ENCODE measurements around the gene SRSF11. TPM values are rescaled to one million over a fixed set of nuclear protein-coding genes. Genes with fewer than 3 reads are reported as not detected.

SRSF11 gene
- total and polyA plus RNA-seq, 2 of the 4 experiments (the other 2 are of a cell fraction): 94.5 to 149 TPM

GRCh38 chr1:70208292-70208691, 12.9 kb upstream of the SRSF11 start:
- H2BK120ac ChIP-seq (ENCODE audit: low read depth, low read length): no peak overlapping the region
- H3K4me2 ChIP-seq (ENCODE audit: low read depth, low read length): no peak overlapping the region
- no peak overlapping the region for H3K14ac ChIP-seq (replicated peaks; ENCODE audit: low read depth, low read length)
- BruUV-seq (replicated peaks): no TSS peak
- H4K8ac ChIP-seq (ENCODE audit: low read depth in 2 of 2, low read length in 2 of 2): no peak overlapping the region
- peaks cover 26% of the 10 kb centered on the region for H4K20me1 ChIP-seq (ENCODE audit: insufficient read depth, low read length)
- peaks cover 5 to 29% of the 10 kb centered on the region in 2 experiments; a peak in 2 of 4 replicates for H3K79me1 ChIP-seq (ENCODE audit: low read depth in 1 of 2, low read length in 2 of 2)
- H3K4me3 ChIP-seq (ENCODE audit: insufficient read depth, low read depth, low read length): no peak overlapping the region
- H4K91ac ChIP-seq (ENCODE audit: insufficient read depth, low read depth, low read length): no peak overlapping the region
- no peak for ATAC-seq (ENCODE audit: low read depth)
- peaks cover 10% of the 10 kb centered on the region for H3K36me3 ChIP-seq (ENCODE audit: control insufficient read depth, insufficient read depth, low read length)
- WGBS, 2 experiments (ENCODE audit: extremely low coverage in 2 of 2, insufficient read length in 1 of 2): 100% methylated on average over 1 of the region's 7 CpGs; no CpG with 5 or more reads in 1 of the 2 experiments
- TF ChIP-seq FOS (IDR thresholded peaks at IDR 0.05; ENCODE audit: low read depth, low read length): no peak
- TF ChIP-seq MAZ (IDR thresholded peaks at IDR 0.05; ENCODE audit: borderline replicate concordance, low read depth, low read length): no peak
- TF ChIP-seq NFE2L2 (IDR thresholded peaks at IDR 0.05; ENCODE audit: low read depth, low read length): no peak
- no peak for TF ChIP-seq MAFK (IDR thresholded peaks at IDR 0.05; ENCODE audit: low read depth, low read length)
- TF ChIP-seq RCOR1 (IDR thresholded peaks at IDR 0.05; ENCODE audit: insufficient replicate concordance, low read length): no peak
- no peak for TF ChIP-seq POLR2A (IDR thresholded peaks at IDR 0.05; ENCODE audit: low read depth, low read length)
- no peak for TF ChIP-seq CHD1 (IDR thresholded peaks at IDR 0.05; ENCODE audit: low read depth, low read length)
- TF ChIP-seq CEBPB (IDR thresholded peaks at IDR 0.05; ENCODE audit: low read depth, low read length): no peak
- TF ChIP-seq RFX5 (IDR thresholded peaks at IDR 0.05; ENCODE audit: low read depth, low read length): no peak
- no peak for TF ChIP-seq SMC3 (IDR thresholded peaks at IDR 0.05; ENCODE audit: low read depth, low read length)
- TF ChIP-seq ELK1 (IDR thresholded peaks at IDR 0.05; ENCODE audit: borderline replicate concordance, low read depth, low read length): no peak
- TF ChIP-seq BHLHE40 (IDR thresholded peaks at IDR 0.05; ENCODE audit: low read depth, low read length): no peak
- no peak for TF ChIP-seq RAD21 (IDR thresholded peaks at IDR 0.05; ENCODE audit: low read length)
- no peak for TF ChIP-seq MXI1 (IDR thresholded peaks at IDR 0.05; ENCODE audit: borderline replicate concordance, low read depth, low read length)
- TF ChIP-seq USF2 (IDR thresholded peaks at IDR 0.05; ENCODE audit: low read depth, low read length): no peak
- TF ChIP-seq CTCF (conservative IDR thresholded peaks at IDR 0.05; ENCODE audit: low read depth, low read length): no peak
- H3K9ac ChIP-seq (ENCODE audit: low read depth, low read length): no peak overlapping the region
- dilution Hi-C loops (cut with HindIII; ENCODE audit: low sequenced_read_pairs, unreplicated experiment): no loop called here
- intact Hi-C loops (cut with micrococcal nuclease): no loop called here
- H3K18ac ChIP-seq (ENCODE audit: low read depth, low read length): no peak overlapping the region
- no peak overlapping the region for H3K23ac ChIP-seq (ENCODE audit: low read depth, low read length)
- H2AK5ac ChIP-seq (ENCODE audit: low read depth, low read length): no peak overlapping the region
- H3K9me3 ChIP-seq (ENCODE audit: control insufficient read depth, insufficient read depth, low read length): no peaks in the 10 kb centered on the region
- no peak overlapping the region for H3K56ac ChIP-seq (ENCODE audit: extremely low read depth, insufficient read depth, low read length)
- H3K27me3 ChIP-seq (ENCODE audit: control insufficient read depth, insufficient read depth, low read length): no peaks in the 10 kb centered on the region
- peaks cover 1% of the 10 kb centered on the region for H3K4me1 ChIP-seq (ENCODE audit: control insufficient read depth, insufficient read depth, low read length)
- H2AFZ ChIP-seq (replicated peaks; ENCODE audit: low read length, poor library complexity): no peak overlapping the region
- no peak overlapping the region for H4K5ac ChIP-seq (ENCODE audit: low read depth, low read length)
- DNase-seq: no peak
- in situ Hi-C loops (cut with MboI; ENCODE audit: low sequenced_read_pairs): no loop called here
- POLR2A ChIA-PET (ENCODE audit: unreplicated experiment): no interaction called here
- CTCF ChIA-PET: no interaction called here
- H2BK20ac ChIP-seq (ENCODE audit: low read depth, low read length): no peak overlapping the region
- no peak overlapping the region for H2AK9ac ChIP-seq (replicated peaks; ENCODE audit: low read depth, low read length, poor library complexity)
- H3K27ac ChIP-seq (ENCODE audit: insufficient read depth, low read length): no peak overlapping the region
- H2BK15ac ChIP-seq (ENCODE audit: low read depth, low read length): no peak overlapping the region
- H3K9me1 ChIP-seq (ENCODE audit: insufficient read depth, low read length): peaks cover 10% of the 10 kb centered on the region; the same call in 1 of the 2 replicates
- H3K4ac ChIP-seq (ENCODE audit: low read depth, low read length): no peak overlapping the region
- no peak overlapping the region for H2BK5ac ChIP-seq (ENCODE audit: low read depth, low read length, poor library complexity, severe bottlenecking)
